DND-41 (cell line): ENCODE measurements around the gene TARS2.

ENCODE experiments used
- CTCF ChIP-seq: IDR thresholded peaks from 2 replicates; pipeline ENCODE4 v1.5.1; 2012; ENCODE audit warnings: borderline replicate concordance, low read length, moderate library complexity, mild to moderate bottlenecking; ENCODE audit not compliant: poor library complexity, severe bottlenecking; ENCODE audit errors: extremely low read depth
- EZH2 ChIP-seq: IDR thresholded peaks from 3 replicates; pipeline ENCODE4 v1.6.1; 2012; ENCODE audit warnings: borderline replicate concordance, low read depth, mild to moderate bottlenecking, moderate library complexity, low read length, inconsistent platforms; ENCODE audit not compliant: severe bottlenecking

- TF ChIP-seq CTCF (no peak), EZH2 (no peak)
Observed at GRCh38 chr1:150550222-150551050, 63.2 kb downstream of the TARS2 start.
